Neural crest cell (in vitro differentiated cells): ENCODE data around the gene AIFM2. TPM values are rescaled to one million over a fixed set of nuclear protein-coding genes. Genes with fewer than 3 reads are reported as not detected.

Source experiments
- DNase-seq: peaks from one replicate; pipeline ENCODE4 v3.0.0; 2021; ENCODE audit warnings: low read depth, mixed read lengths, low spot score
- H3K27ac Mint-ChIP-seq: one replicate; pipeline ENCODE4 v1.8.0; 2021; ENCODE audit warnings: mild to moderate bottlenecking, mixed read lengths; ENCODE audit not compliant: unreplicated experiment
- H3K27me3 Mint-ChIP-seq: 2 replicates; pipeline ENCODE4 v1.8.0; 2021; ENCODE audit warnings: low read depth, mild to moderate bottlenecking, mixed read lengths
- H3K36me3 Mint-ChIP-seq: 2 replicates; pipeline ENCODE4 v1.8.0; 2021; ENCODE audit warnings: low read depth, mild to moderate bottlenecking, mixed read lengths
- H3K4me1 Mint-ChIP-seq: 2 replicates; pipeline ENCODE4 v1.8.0; 2021; ENCODE audit warnings: mixed read lengths
- H3K4me3 Mint-ChIP-seq: one replicate; pipeline ENCODE4 v1.8.0; 2021; ENCODE audit warnings: mild to moderate bottlenecking, mixed read lengths
- H3K9me3 Mint-ChIP-seq: 2 replicates; pipeline ENCODE4 v1.8.0; 2021; ENCODE audit warnings: mixed read lengths
- total RNA-seq: library from RNA; stranded (reverse); gene quantifications from 2 replicates; pipeline ENCODE4 v1.2.1, GENCODE V29; 2021
- TF ChIP-seq, protein P1 (sequence below): fragments of 200-600 bp; sonication (generic); conservative IDR thresholded peaks from 2 replicates; pipeline ENCODE4 v1.5.0; 2021; ENCODE audit warnings: antibody characterized with exemption, mild to moderate bottlenecking

AIFM2 gene
- total RNA-seq, 1 donor from 2014 or later, result 2.8 TPM

DNA sequence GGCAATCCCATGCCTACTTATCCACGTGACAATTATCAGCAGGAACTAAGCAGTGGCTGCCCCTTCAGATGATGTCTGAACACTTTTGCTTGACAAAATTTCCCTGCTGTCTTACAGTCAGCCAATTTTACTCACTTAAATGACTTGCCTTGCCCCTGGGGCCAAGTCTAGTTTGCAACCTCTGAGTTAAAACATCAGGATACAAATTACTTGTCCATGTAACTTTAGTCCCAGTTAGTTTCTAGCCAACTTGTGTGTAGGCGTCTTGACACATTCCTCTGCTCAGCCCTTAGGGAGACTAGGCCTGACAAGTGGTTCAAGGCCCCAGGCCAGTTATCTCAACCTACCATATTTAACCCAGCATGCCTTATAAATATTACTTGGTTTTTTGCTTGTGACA lies 25.5 kb upstream of the AIFM2 start:
- H3K4me1 Mint-ChIP-seq, result peaks cover 8% of the 10 kb centered on the region
- H3K9me3 Mint-ChIP-seq, result no peaks in the 10 kb centered on the region
- H3K27ac Mint-ChIP-seq, result no peak overlapping the region
- peaks cover 7% of the 10 kb centered on the region for H3K36me3 Mint-ChIP-seq
- DNase-seq, result no peak
- TF ChIP-seq, protein P1, sequence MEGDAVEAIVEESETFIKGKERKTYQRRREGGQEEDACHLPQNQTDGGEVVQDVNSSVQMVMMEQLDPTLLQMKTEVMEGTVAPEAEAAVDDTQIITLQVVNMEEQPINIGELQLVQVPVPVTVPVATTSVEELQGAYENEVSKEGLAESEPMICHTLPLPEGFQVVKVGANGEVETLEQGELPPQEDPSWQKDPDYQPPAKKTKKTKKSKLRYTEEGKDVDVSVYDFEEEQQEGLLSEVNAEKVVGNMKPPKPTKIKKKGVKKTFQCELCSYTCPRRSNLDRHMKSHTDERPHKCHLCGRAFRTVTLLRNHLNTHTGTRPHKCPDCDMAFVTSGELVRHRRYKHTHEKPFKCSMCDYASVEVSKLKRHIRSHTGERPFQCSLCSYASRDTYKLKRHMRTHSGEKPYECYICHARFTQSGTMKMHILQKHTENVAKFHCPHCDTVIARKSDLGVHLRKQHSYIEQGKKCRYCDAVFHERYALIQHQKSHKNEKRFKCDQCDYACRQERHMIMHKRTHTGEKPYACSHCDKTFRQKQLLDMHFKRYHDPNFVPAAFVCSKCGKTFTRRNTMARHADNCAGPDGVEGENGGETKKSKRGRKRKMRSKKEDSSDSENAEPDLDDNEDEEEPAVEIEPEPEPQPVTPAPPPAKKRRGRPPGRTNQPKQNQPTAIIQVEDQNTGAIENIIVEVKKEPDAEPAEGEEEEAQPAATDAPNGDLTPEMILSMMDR, result no peak
- H3K27me3 Mint-ChIP-seq, result no peaks in the 10 kb centered on the region
- H3K4me3 Mint-ChIP-seq, result no peak overlapping the region

DNA sequence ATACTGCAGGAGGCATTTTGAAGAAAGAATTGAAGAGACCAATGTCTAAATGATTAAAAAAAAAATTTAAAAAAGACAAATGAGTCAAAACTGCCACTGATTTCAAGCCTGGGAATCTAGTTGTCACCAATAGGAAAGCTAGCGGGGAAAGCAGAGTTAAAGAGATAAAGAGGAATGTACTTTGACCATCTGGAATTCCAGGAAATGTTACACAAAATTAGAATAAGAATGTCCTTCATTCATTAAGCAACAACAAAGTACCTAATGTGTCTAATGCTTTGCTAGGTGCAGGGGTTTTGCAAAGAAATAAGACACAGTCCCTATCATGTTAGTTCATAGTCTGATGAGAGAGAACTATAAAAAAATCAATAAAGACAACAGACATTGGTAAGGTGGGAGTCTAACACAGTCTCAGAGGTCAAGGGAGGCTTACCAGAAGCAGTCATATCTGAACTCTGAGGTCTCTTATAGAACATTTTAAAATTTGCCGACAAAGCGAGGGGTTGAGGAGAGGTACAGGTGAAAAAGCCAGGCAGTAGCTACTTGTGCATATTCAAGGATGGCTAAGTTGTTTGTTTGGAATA lies 22.7 kb upstream of the AIFM2 start:
- no peak overlapping the region for H3K4me3 Mint-ChIP-seq
- no peak overlapping the region for H3K27ac Mint-ChIP-seq
- no peaks in the 10 kb centered on the region for H3K9me3 Mint-ChIP-seq
- no peak for DNase-seq
- H3K27me3 Mint-ChIP-seq, result no peaks in the 10 kb centered on the region
- TF ChIP-seq, protein P1, result no peak
- H3K4me1 Mint-ChIP-seq, result no peaks in the 10 kb centered on the region
- peaks cover 13% of the 10 kb centered on the region for H3K36me3 Mint-ChIP-seq

DNA sequence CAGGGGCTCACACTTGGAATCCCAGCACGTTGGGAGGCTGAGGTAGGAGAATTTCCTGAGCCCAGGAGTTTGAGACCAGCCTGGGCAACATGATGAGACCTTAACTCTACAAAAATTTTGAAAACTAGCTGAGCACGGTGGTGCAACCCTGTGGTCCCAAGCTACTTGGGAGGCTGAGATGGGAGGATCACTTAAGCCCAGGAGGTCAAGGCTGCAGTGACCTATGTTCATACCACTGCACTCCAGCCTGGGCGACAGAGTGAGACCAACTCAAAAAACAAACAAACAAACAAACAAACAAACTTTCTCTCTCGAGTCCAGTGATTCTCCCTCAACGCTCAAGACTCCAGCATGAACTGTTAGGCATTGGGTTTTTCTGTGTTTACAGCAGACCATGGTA lies 15.9 kb upstream of the AIFM2 start:
- no peak for DNase-seq
- TF ChIP-seq, protein P1, result no peak
- H3K9me3 Mint-ChIP-seq, result no peaks in the 10 kb centered on the region
- H3K27me3 Mint-ChIP-seq, result peaks cover 5% of the 10 kb centered on the region
- H3K4me1 Mint-ChIP-seq, result peaks cover 20% of the 10 kb centered on the region
- peak overlapping the region; percentile 55 for H3K4me3 Mint-ChIP-seq
- peaks cover 6% of the 10 kb centered on the region for H3K36me3 Mint-ChIP-seq
- H3K27ac Mint-ChIP-seq, result no peak overlapping the region

DNA sequence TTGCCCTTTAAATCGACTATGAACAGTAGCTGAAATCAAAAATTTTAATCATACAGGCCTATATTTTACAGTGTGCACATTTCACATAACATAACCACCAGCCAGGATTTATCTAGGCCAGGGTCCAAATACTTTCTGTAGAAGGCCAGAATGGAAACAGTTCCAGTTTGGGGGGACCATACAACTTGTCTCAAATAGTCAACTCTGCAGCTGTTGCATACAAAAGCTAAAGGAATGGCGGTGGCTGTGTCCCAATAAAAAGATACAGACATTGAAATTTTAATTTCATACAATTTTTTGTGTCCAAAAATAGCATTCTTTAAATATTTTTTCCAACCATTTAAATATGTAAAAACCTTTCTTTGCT lies 14.6 kb upstream of the AIFM2 start:
- H3K27ac Mint-ChIP-seq, result no peak overlapping the region
- no peaks in the 10 kb centered on the region for H3K9me3 Mint-ChIP-seq
- TF ChIP-seq, protein P1, result no peak
- peaks cover 3% of the 10 kb centered on the region for H3K36me3 Mint-ChIP-seq
- peak overlapping the region; percentile 90 for H3K4me3 Mint-ChIP-seq
- DNase-seq, result no peak
- peaks cover 20% of the 10 kb centered on the region for H3K4me1 Mint-ChIP-seq
- peaks cover 5% of the 10 kb centered on the region for H3K27me3 Mint-ChIP-seq

DNA sequence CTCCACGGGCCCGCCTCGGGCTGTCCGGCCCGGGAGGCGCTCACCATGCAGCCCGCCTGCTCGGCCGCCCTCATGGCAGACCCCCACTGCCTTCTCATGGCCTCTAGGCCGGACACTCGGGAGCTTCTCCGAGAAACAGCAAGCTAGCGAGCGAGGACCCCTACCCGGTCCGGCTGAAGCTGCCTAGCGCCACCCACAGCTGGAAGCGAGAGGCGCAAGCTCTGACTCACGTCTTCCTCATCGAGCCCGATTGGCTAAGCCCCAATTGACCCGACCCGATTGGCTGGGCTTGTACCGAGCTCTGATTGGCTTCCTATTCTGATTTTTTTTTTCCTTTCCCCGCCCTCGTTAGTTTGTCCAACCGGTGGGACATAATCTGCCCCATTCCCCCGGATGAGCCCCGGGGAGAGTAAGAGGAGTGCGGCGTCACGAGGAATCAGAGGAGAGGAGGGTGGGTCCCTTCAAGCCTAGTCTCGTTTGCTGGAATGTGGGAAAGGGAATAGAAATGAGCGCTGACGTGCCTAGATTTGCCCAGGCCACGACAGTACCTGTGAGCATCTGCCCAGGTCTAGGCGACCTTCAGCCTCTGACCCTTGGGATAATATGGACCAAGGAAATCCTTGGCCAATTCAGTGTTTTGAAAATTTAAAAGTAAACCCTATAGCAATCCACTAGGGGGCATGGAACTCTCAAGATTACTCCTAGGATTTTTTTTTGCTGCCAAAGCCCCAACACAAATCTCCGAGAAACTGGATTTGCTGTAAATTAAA lies 14.0 kb upstream of the AIFM2 start, which contains the start of gene TYSND1:
Gene TYSND1 (minus strand): TSS at position 212 of the 770 bp plus-strand sequence. CDS start 114 bp downstream, at position 98.
- peaks cover 20% of the 10 kb centered on the region for H3K4me1 Mint-ChIP-seq
- no peaks in the 10 kb centered on the region for H3K9me3 Mint-ChIP-seq
- H3K36me3 Mint-ChIP-seq, result peaks cover 3% of the 10 kb centered on the region
- H3K4me3 Mint-ChIP-seq, result peak within 1 kb of the TSS; percentile 90
- H3K27me3 Mint-ChIP-seq, result peaks cover 5% of the 10 kb centered on the region
- H3K27ac Mint-ChIP-seq, result peak within 1 kb of the TSS; percentile 89
- TF ChIP-seq, protein P1, result peak; percentile 60
- peak; percentile 97 for DNase-seq
